PC-9 (cell line): ENCODE data around the gene PSTPIP1. TPM values are rescaled to one million over a fixed set of nuclear protein-coding genes. Genes with fewer than 3 reads are reported as not detected.

Source experiments
- BruUV-seq: library from RNA; stranded (reverse); fragments of 400-500 nt; replicated peaks from 2 replicates; lab custom pipeline; 2021; lab: Mats Ljungman, UMichigan
- CTCF ChIA-PET: fragments of 300-600 bp; sonication (Branson Sonifier 250); formaldehyde crosslinking; loops from one replicate; lab custom pipeline; 2022; ENCODE audit warnings: antibody characterized with exemption; lab: Charles Lee
- POLR2A ChIA-PET: fragments of 300-600 bp; sonication (Branson Sonifier 250); formaldehyde crosslinking; loops from one replicate; lab custom pipeline; 2022; ENCODE audit warnings: antibody characterized with exemption; ENCODE audit not compliant: unreplicated experiment; lab: Charles Lee
- DNase-seq, 2 experiments: peaks; one replicate each; pipeline versions ENCODE4 v3.0.0 to v3.0.0-alpha.2; 2015 to 2022; ENCODE audit warnings: mixed read lengths in 1 of 2
- H2AFZ ChIP-seq: fragments of 200-600 bp; sonication (generic); 2 replicates; pipeline ENCODE4 v1.8.1; 2017; ENCODE audit warnings: antibody characterized with exemption
- H3F3A ChIP-seq: fragments of 200-600 bp; sonication (generic); 2 replicates; pipeline ENCODE4 v1.8.1; 2017; ENCODE audit warnings: antibody characterized with exemption, mild to moderate bottlenecking, low read depth; ENCODE audit not compliant: insufficient read depth
- H3K27ac ChIP-seq: fragments of 200-600 bp; sonication (generic); 2 replicates; pipeline ENCODE4 v1.6.1; 2016; ENCODE audit warnings: mixed run types
- H3K27me3 ChIP-seq: fragments of 200-600 bp; sonication (generic); 2 replicates; pipeline ENCODE4 v1.6.1; 2016; ENCODE audit warnings: low read depth, mixed run types; ENCODE audit not compliant: insufficient read depth
- H3K36me3 ChIP-seq: fragments of 200-600 bp; sonication (generic); 2 replicates; pipeline ENCODE4 v1.6.1; 2016; ENCODE audit warnings: low read depth, mixed run types
- H3K4me1 ChIP-seq: fragments of 200-600 bp; sonication (generic); replicated peaks from 2 replicates; pipeline ENCODE4 v1.6.1; 2016; ENCODE audit warnings: mixed run types; ENCODE audit not compliant: insufficient read depth
- H3K4me2 ChIP-seq: fragments of 200-600 bp; sonication (generic); 2 replicates; pipeline ENCODE4 v1.6.1; 2017; ENCODE audit warnings: mixed run types
- H3K4me3 ChIP-seq: fragments of 200-600 bp; sonication (generic); 2 replicates; pipeline ENCODE4 v1.6.1; 2016; ENCODE audit warnings: mixed run types
- H3K79me2 ChIP-seq: fragments of 200-600 bp; sonication (generic); 2 replicates; pipeline ENCODE4 v1.6.1; 2017; ENCODE audit warnings: low read depth, mixed run types
- H3K9me2 ChIP-seq: fragments of 200-600 bp; sonication (generic); 2 replicates; pipeline ENCODE4 v1.8.1; 2017; ENCODE audit warnings: mild to moderate bottlenecking; ENCODE audit not compliant: insufficient read depth
- H3K9me3 ChIP-seq: fragments of 200-600 bp; sonication (generic); 2 replicates; pipeline ENCODE4 v1.8.1; 2016; ENCODE audit warnings: low read depth; ENCODE audit not compliant: insufficient read depth
- H4K20me1 ChIP-seq: fragments of 200-600 bp; sonication (generic); 2 replicates; pipeline ENCODE4 v1.8.1; 2017; ENCODE audit not compliant: insufficient read depth
- CTCF ChIP-seq: fragments of 200-600 bp; sonication (generic); conservative IDR thresholded peaks from 2 replicates; pipeline ENCODE4 v1.6.1; 2017; ENCODE audit warnings: mixed run types, antibody characterized with exemption, mild to moderate bottlenecking, moderate library complexity
- EZH2 ChIP-seq: fragments of 200-600 bp; sonication (generic); IDR thresholded peaks from 2 replicates; pipeline ENCODE4 v1.8.0; 2017; ENCODE audit warnings: antibody characterized with exemption, low read depth
- intact Hi-C: fragments of 100-400 bp; cut with micrococcal nuclease; formaldehyde crosslinking; loops from one replicate; pipeline ENCODE4 v1.10.0; 2022; ENCODE audit not compliant: unreplicated experiment
- total RNA-seq: library from RNA; stranded (reverse); gene quantifications from 2 replicates; pipeline ENCODE4 v1.2.3, GENCODE V29; 2021

PSTPIP1 gene
- total RNA-seq, 1 experiment from 2014 or later, result not detected

- TF ChIP-seq EZH2 (no peak), CTCF (no peak)
- ChIA-PET CTCF (no interaction called here), POLR2A (no interaction called here)
- Histone ChIP-seq H4K20me1 (no peaks in the 10 kb centered on the region), H3K4me3 (no peak overlapping the region), H3F3A (no peaks in the 10 kb centered on the region), H2AFZ (no peak overlapping the region), H3K27ac (no peak overlapping the region), H3K9me2 (no peaks in the 10 kb centered on the region), H3K36me3 (no peaks in the 10 kb centered on the region), H3K79me2 (no peaks in the 10 kb centered on the region), H3K4me1 (peaks cover 10% of the 10 kb centered on the region; the same call in 1 of the 2 replicates), H3K4me2 (no peak overlapping the region), H3K27me3 (no peaks in the 10 kb centered on the region), H3K9me3 (no peaks in the 10 kb centered on the region)
- intact Hi-C loops, result no loop called here
- no TSS peak for BruUV-seq
- no peak for DNase-seq
Measured at GRCh38 chr15:77015646-77016320, 20.9 kb downstream of the PSTPIP1 start.

GRCh38 chr15:77016321-77016695 lies 21.4 kb downstream of the PSTPIP1 start:
- intact Hi-C loops, result no loop called here
- Histone ChIP-seq H3K9me3 (no peaks in the 10 kb centered on the region), H3K9me2 (no peaks in the 10 kb centered on the region), H4K20me1 (no peaks in the 10 kb centered on the region), H3K4me1 (peaks cover 10% of the 10 kb centered on the region; the same call in 1 of the 2 replicates), H3F3A (no peaks in the 10 kb centered on the region), H3K4me2 (no peak overlapping the region), H3K79me2 (no peaks in the 10 kb centered on the region), H3K27ac (no peak overlapping the region), H3K36me3 (no peaks in the 10 kb centered on the region), H2AFZ (no peak overlapping the region), H3K27me3 (no peaks in the 10 kb centered on the region), H3K4me3 (no peak overlapping the region)
- no peak for DNase-seq
- no peak for TF ChIP-seq EZH2
- TF ChIP-seq CTCF, result no peak
- POLR2A ChIA-PET, result no interaction called here
- CTCF ChIA-PET, result no interaction called here
- no TSS peak for BruUV-seq

GRCh38 chr15:77017091-77017660 lies 22.2 kb downstream of the PSTPIP1 start:
- POLR2A ChIA-PET, result interaction anchor here (0.6 kb wide), 1 partner anchor 86 kb away, joined by 4 read pairs; no protein-coding TSS in a partner anchor

More at GRCh38 chr15:77017091-77017660, 22.2 kb downstream of the PSTPIP1 start:
- no peaks in the 10 kb centered on the region for H4K20me1 ChIP-seq
- no peaks in the 10 kb centered on the region for H3K27me3 ChIP-seq
- H3K27ac ChIP-seq, result no peak overlapping the region
- H3K36me3 ChIP-seq, result no peaks in the 10 kb centered on the region
- H3K9me3 ChIP-seq, result no peaks in the 10 kb centered on the region
- H3K4me1 ChIP-seq, result peaks cover 10% of the 10 kb centered on the region; the same call in 1 of the 2 replicates
- CTCF ChIA-PET, result no interaction called here
- H3K9me2 ChIP-seq, result no peaks in the 10 kb centered on the region
- BruUV-seq, result no TSS peak
- intact Hi-C loops, result no loop called here
- H2AFZ ChIP-seq, result no peak overlapping the region
- no peak for DNase-seq
- H3K4me2 ChIP-seq, result no peak overlapping the region
- TF ChIP-seq CTCF (no peak), EZH2 (no peak)
- no peak overlapping the region for H3K4me3 ChIP-seq
- H3F3A ChIP-seq, result no peaks in the 10 kb centered on the region
- no peaks in the 10 kb centered on the region for H3K79me2 ChIP-seq
